ENCODE data around the gene MEGF11. TPM values are rescaled to one million over a fixed set of nuclear protein-coding genes. Genes with fewer than 3 reads are reported as not detected.

MEGF11 gene
- total RNA-seq, 4 donors from 2014 or later, result 0.87 to 7.3 (median 4.9) TPM

- Histone ChIP-seq H3K9me3 (no peaks in the 10 kb centered on the region), H3K4me3 (no peak overlapping the region), H3K27ac (no peak overlapping the region), H3K36me3 (no peaks in the 10 kb centered on the region), H3K4me1 (no peaks in the 10 kb centered on the region), H3K27me3 (no peaks in the 10 kb centered on the region)
- no peak for TF ChIP-seq EP300 (IDR thresholded peaks at IDR 0.05)
- no peak for TF ChIP-seq POLR2A (IDR thresholded peaks at IDR 0.05)
- TF ChIP-seq CTCF (IDR thresholded peaks at IDR 0.05), result no peak
- DNase-seq (ENCODE audit: low spot score in 2 of 2), result no peak
- 39 to 43% methylated on average over 7 of the region's 7 CpGs for WGBS, 2 donors
Observed at GRCh38 chr15:65952391-65953053, 301.0 kb downstream of the MEGF11 start.

- H3K4me3 ChIP-seq, result no peak overlapping the region
- H3K36me3 ChIP-seq, result no peaks in the 10 kb centered on the region
- no peaks in the 10 kb centered on the region for H3K9me3 ChIP-seq
- no peak for TF ChIP-seq CTCF (IDR thresholded peaks at IDR 0.05)
- no peak for TF ChIP-seq EP300 (IDR thresholded peaks at IDR 0.05)
- no peak for TF ChIP-seq POLR2A (IDR thresholded peaks at IDR 0.05)
- H3K27me3 ChIP-seq, result no peaks in the 10 kb centered on the region
- 87% methylated on average over 2 of the region's 2 CpGs for WGBS, 2 donors
- DNase-seq (ENCODE audit: low spot score in 2 of 2), result no peak
- H3K27ac ChIP-seq, result no peak overlapping the region
- no peaks in the 10 kb centered on the region for H3K4me1 ChIP-seq
Observed at GRCh38 chr15:65951007-65951406, 302.5 kb downstream of the MEGF11 start.

DNA sequence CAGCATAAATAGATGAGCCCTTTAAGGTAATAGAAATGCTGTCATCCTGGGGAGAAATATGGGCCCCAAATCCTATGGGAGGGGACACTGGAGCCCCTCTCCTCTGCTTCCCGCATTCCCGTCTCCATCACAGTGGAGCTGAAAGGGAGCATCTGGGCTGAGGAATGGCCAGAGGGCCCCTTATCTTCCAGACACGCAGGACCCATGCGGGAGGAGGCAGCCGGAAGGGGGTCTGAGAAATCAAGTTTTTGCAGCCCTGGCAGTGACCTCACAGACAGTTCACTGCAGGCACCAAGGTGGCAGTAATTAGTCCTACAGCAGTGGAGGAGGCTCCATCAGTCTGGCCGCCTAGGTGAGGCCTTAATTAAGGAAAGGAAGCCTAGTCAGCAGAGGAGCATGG, 304.1 kb downstream of the MEGF11 start:
- Histone ChIP-seq H3K27ac (no peak overlapping the region), H3K4me3 (no peak overlapping the region), H3K27me3 (no peaks in the 10 kb centered on the region), H3K9me3 (no peaks in the 10 kb centered on the region), H3K4me1 (no peaks in the 10 kb centered on the region), H3K36me3 (no peaks in the 10 kb centered on the region)
- DNase-seq (ENCODE audit: low spot score in 2 of 2), result no peak
- WGBS, 2 donors, result 51 to 52% methylated on average over 5 to 6 of the region's 6 CpGs
- TF ChIP-seq POLR2A (IDR thresholded peaks at IDR 0.05) (no peak), CTCF (IDR thresholded peaks at IDR 0.05) (no peak), EP300 (IDR thresholded peaks at IDR 0.05) (no peak)

GRCh38 chr15:65949011-65949410, 304.5 kb downstream of the MEGF11 start:
- 86 to 89% methylated on average over 6 of the region's 6 CpGs for WGBS, 2 donors

More at GRCh38 chr15:65949011-65949410, 304.5 kb downstream of the MEGF11 start:
- no peak for DNase-seq (ENCODE audit: low spot score in 2 of 2)
- Histone ChIP-seq H3K9me3 (no peaks in the 10 kb centered on the region), H3K4me1 (no peaks in the 10 kb centered on the region), H3K27me3 (no peaks in the 10 kb centered on the region), H3K4me3 (no peak overlapping the region), H3K27ac (no peak overlapping the region), H3K36me3 (no peaks in the 10 kb centered on the region)
- no peak for TF ChIP-seq POLR2A (IDR thresholded peaks at IDR 0.05)
- TF ChIP-seq EP300 (IDR thresholded peaks at IDR 0.05), result no peak
- TF ChIP-seq CTCF (IDR thresholded peaks at IDR 0.05), result no peak
